HEK293T (cell line): ENCODE data around the gene PFN3.

Source experiments
- CTCF ChIA-PET: fragments of 350-600 bp; formaldehyde crosslinking; extraction: SDS; loops from one replicate; lab custom pipeline; 2021; ENCODE audit warnings: antibody characterized with exemption, inconsistent platforms; lab: Yijun Ruan, JAX
- POLR2A ChIA-PET: fragments of 350-600 bp; formaldehyde crosslinking; extraction: SDS; loops from one replicate; lab custom pipeline; 2020; ENCODE audit warnings: antibody characterized with exemption, inconsistent platforms; lab: Yijun Ruan, JAX
- DNase-seq: peaks from one replicate; pipeline ENCODE4 v3.0.0; 2012; ENCODE audit warnings: mixed read lengths; ENCODE audit errors: extremely low spot score
- ARNT ChIP-seq: fragments of 450-650 bp; IDR thresholded peaks from 2 replicates; pipeline ENCODE4 v1.6.1; 2017; ENCODE audit warnings: mild to moderate bottlenecking
- BHLHE40 ChIP-seq: fragments of 450-650 bp; IDR thresholded peaks from 2 replicates; pipeline ENCODE4 v1.6.1; 2016; ENCODE audit warnings: mild to moderate bottlenecking, moderate library complexity, borderline replicate concordance
- CTBP1 ChIP-seq: fragments of 450-650 bp; IDR thresholded peaks from 2 replicates; pipeline ENCODE4 v1.6.1; 2016; ENCODE audit warnings: borderline replicate concordance
- ELF4 ChIP-seq: fragments of 450-650 bp; IDR thresholded peaks from 2 replicates; pipeline ENCODE4 v1.6.1; 2017; ENCODE audit warnings: antibody characterized with exemption
- FOXA1 ChIP-seq: fragments of 450-650 bp; IDR thresholded peaks from 2 replicates; pipeline ENCODE4 v1.6.1; 2016; ENCODE audit warnings: mild to moderate bottlenecking
- FOXK2 ChIP-seq: fragments of 450-650 bp; IDR thresholded peaks from 2 replicates; pipeline ENCODE4 v1.6.1; 2016; ENCODE audit warnings: mild to moderate bottlenecking
- FOXM1 ChIP-seq: fragments of 450-650 bp; IDR thresholded peaks from 2 replicates; pipeline ENCODE4 v1.6.1; 2017; ENCODE audit warnings: mild to moderate bottlenecking, borderline replicate concordance
- HDGF ChIP-seq: fragments of 450-650 bp; IDR thresholded peaks from 2 replicates; pipeline ENCODE4 v1.6.1; 2017; ENCODE audit warnings: antibody characterized with exemption, borderline replicate concordance
- L3MBTL2 ChIP-seq: fragments of 450-650 bp; conservative IDR thresholded peaks from 2 replicates; pipeline ENCODE4 v1.6.1; 2016; ENCODE audit warnings: mild to moderate bottlenecking
- LEF1 ChIP-seq: fragments of 450-650 bp; IDR thresholded peaks from 2 replicates; pipeline ENCODE4 v1.6.1; 2017; ENCODE audit warnings: mild to moderate bottlenecking, borderline replicate concordance
- NFRKB ChIP-seq: fragments of 450-650 bp; IDR thresholded peaks from 2 replicates; pipeline ENCODE4 v1.6.1; 2016; ENCODE audit warnings: mild to moderate bottlenecking, moderate library complexity
- SP1 ChIP-seq: fragments of 450-650 bp; IDR thresholded peaks from 2 replicates; pipeline ENCODE4 v1.6.1; 2017
- SUZ12 ChIP-seq: fragments of 450-650 bp; IDR thresholded peaks from 2 replicates; pipeline ENCODE4 v1.6.1; 2016; ENCODE audit warnings: mild to moderate bottlenecking
- TARDBP ChIP-seq: fragments of 450-650 bp; IDR thresholded peaks from 2 replicates; pipeline ENCODE4 v1.6.1; 2016
- ZNF384 ChIP-seq: fragments of 450-650 bp; IDR thresholded peaks from 2 replicates; pipeline ENCODE4 v1.6.1; 2016
- TF ChIP-seq, protein P1 (sequence below): fragments of 450-650 bp; IDR thresholded peaks from 2 replicates; pipeline ENCODE4 v1.6.1; 2016

Gene PFN3

DNA sequence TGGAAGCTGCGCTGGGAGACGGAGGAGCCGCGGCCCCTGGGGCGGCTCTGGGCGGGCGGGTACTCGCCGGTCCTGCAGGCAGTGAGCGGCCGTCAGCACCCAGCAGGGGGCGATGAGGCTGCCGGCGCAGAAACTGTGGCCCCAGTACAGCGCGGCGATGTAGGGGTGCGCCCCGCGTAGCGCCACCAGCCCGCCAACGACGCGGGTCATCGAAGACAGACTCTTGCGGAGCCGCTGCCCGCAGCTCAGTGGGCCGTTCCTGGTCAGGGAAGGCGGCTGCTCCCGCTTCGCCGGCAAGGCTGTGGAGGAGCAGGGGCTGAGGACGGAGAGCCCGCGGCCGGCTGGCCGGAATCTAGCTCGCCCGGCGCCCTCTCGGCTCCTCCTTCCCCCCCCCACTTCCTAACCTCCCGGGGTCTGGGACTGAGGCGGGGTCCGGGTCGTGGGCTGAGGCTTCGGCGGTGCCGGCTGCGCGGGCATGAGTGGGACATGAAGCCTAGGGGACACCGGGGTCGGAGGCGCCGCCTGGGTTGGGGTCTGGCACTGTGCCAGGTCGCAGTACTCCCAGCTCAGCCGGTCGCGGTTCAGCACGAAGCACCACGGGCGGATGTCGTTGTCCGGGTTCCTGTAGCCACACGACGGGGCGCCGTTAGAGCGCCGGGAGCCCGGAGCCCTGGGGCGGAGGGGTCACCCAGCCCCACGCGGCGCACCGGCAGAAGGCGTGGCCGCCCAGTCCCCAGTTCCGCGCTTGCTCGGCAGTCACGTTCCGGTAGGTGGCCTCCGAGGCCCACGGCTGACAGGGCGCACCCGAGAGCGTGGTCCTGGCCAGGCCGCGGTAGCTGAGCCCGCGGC, 3.6 kb upstream of the PFN3 start:
- CTCF ChIA-PET, result interaction anchor here (0.7 to 5.0 kb wide), 19 partner anchors 9 to 97 kb away, joined by 3 to 56 read pairs (median 7); partner anchors contain the start of genes GRK6 and PRR7
- peak; percentile 86 for DNase-seq

GRCh38 chr5:177403102-177403791, 2.8 kb upstream of the PFN3 start:
- CTCF ChIA-PET, result interaction anchor here (0.6 to 5.0 kb wide), 21 partner anchors 10 to 290 kb away, joined by 3 to 56 read pairs (median 7); partner anchors contain the start of genes GRK6 and PRR7
- POLR2A ChIA-PET, result interaction anchor here (0.8 to 4.5 kb wide), 17 partner anchors 10 to 713 kb away, joined by 3 to 46 read pairs (median 5); partner anchors contain the start of genes GRK6 and PRR7
- TF ChIP-seq BHLHE40 (no peak), L3MBTL2 (peak; percentile 44; the same call in 1 of the 2 replicates)
- DNase-seq, result peak; percentile 51

More for the DNA sequence above, 3.6 kb upstream of the PFN3 start:
- TF ChIP-seq ARNT (no peak), L3MBTL2 (peak; percentile 67)
- POLR2A ChIA-PET, result interaction anchor here (0.8 to 4.5 kb wide), 18 partner anchors 12 to 712 kb away, joined by 3 to 46 read pairs (median 4); partner anchors contain the start of genes GRK6 and PRR7

- CTCF ChIA-PET, result interaction anchor here (0.7 to 5.0 kb wide), 16 partner anchors 9 to 289 kb away, joined by 3 to 56 read pairs (median 7); partner anchors contain the start of genes GRK6 and PRR7
- TF ChIP-seq L3MBTL2 (peak; percentile 89), CTBP1 (peak; percentile 39; the same call in 1 of the 2 replicates), ELF4 (no peak)
- DNase-seq, result peak; percentile 91
- POLR2A ChIA-PET, result interaction anchor here (0.6 to 4.5 kb wide), 15 partner anchors 10 to 653 kb away, joined by 3 to 46 read pairs (median 4); partner anchors contain the start of genes GRK6 and PRR7
Observed at GRCh38 chr5:177402271-177403043, 2.0 kb upstream of the PFN3 start.

GRCh38 chr5:177397875-177398390, 2.5 kb downstream of the PFN3 start:
- TF ChIP-seq L3MBTL2, result no peak
- TF ChIP-seq CTBP1, result no peak
- TF ChIP-seq LEF1, result no peak
- no peak for TF ChIP-seq HDGF
- TF ChIP-seq TARDBP, result no peak
- TF ChIP-seq, protein P1, sequence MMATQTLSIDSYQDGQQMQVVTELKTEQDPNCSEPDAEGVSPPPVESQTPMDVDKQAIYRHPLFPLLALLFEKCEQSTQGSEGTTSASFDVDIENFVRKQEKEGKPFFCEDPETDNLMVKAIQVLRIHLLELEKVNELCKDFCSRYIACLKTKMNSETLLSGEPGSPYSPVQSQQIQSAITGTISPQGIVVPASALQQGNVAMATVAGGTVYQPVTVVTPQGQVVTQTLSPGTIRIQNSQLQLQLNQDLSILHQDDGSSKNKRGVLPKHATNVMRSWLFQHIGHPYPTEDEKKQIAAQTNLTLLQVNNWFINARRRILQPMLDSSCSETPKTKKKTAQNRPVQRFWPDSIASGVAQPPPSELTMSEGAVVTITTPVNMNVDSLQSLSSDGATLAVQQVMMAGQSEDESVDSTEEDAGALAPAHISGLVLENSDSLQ, result no peak
- TF ChIP-seq FOXM1, result no peak
- TF ChIP-seq SP1, result no peak
- TF ChIP-seq ZNF384, result no peak
- TF ChIP-seq FOXA1, result no peak
- no peak for TF ChIP-seq SUZ12
- TF ChIP-seq NFRKB, result no peak
- no peak for TF ChIP-seq ELF4
- no peak for TF ChIP-seq BHLHE40
- no peak for TF ChIP-seq ARNT
- TF ChIP-seq FOXK2, result no peak
- no peak for DNase-seq
- ChIA-PET POLR2A (no interaction called here), CTCF (no interaction called here)

GRCh38 chr5:177396807-177397206, 3.7 kb downstream of the PFN3 start:
- TF ChIP-seq SUZ12, result no peak
- no peak for TF ChIP-seq HDGF
- no peak for TF ChIP-seq L3MBTL2
- TF ChIP-seq FOXK2, result no peak
- TF ChIP-seq SP1, result no peak
- no peak for TF ChIP-seq CTBP1
- TF ChIP-seq LEF1, result no peak
- no peak for TF ChIP-seq ZNF384
- TF ChIP-seq, protein P1, result no peak
- CTCF ChIA-PET, result interaction anchor here (1.0 kb wide), 1 partner anchor 98 kb away, joined by 3 read pairs; no protein-coding TSS in a partner anchor
- POLR2A ChIA-PET, result no interaction called here
- no peak for DNase-seq

DNA sequence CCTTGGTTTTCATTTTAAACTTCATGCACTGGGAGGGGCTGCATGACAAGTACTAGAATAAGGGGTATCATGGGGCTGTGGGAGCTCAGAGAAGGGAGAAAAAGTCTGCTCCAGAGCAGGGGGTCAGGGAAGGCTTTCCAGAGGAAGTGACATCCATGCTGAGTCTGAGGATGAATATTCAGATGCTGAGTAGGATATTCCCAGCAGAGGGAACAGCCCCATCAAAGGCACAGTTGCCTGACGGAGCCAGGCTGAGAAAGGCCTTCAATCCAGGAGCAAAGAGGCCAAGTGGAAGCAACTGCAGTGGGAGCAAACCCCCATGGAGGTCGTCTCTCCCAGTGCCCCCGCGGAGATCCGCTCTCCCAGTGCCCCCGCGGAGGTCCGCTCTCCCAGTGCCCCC, 4.4 kb downstream of the PFN3 start:
- POLR2A ChIA-PET, result no interaction called here
- CTCF ChIA-PET, result no interaction called here
- no peak for TF ChIP-seq FOXM1
- no peak for TF ChIP-seq L3MBTL2
- TF ChIP-seq FOXA1, result no peak
- no peak for DNase-seq
